ENCODE measurements around the gene SECISBP2L. TPM values are rescaled to one million over a fixed set of nuclear protein-coding genes. Genes with fewer than 3 reads are reported as not detected.

Gene SECISBP2L
- total RNA-seq, 1 experiment from 2014 or later, result 40.5 TPM

- Histone ChIP-seq H3K27me3 (ENCODE audit: control insufficient read depth, insufficient read depth, low read length) (no peaks in the 10 kb centered on the region), H3K27ac (ENCODE audit: low read length) (peak overlapping the region; percentile 95), H3K4me3 (ENCODE audit: low read depth in 2 of 2, low read length in 2 of 2) (peak overlapping the region; percentile 78 to 98), H3K4me1 (ENCODE audit: control insufficient read depth, insufficient read depth, low read length) (peaks cover 13% of the 10 kb centered on the region), H3K9me3 (ENCODE audit: control insufficient read depth, insufficient read depth, low read depth, low read length) (no peaks in the 10 kb centered on the region), H3K36me3 (ENCODE audit: control insufficient read depth, insufficient read depth, low read length) (peaks cover 10% of the 10 kb centered on the region; the same call in 1 of the 2 replicates)
- BruUV-seq (replicated peaks), result TSS peak; percentile 75
- intact Hi-C loops (cut with micrococcal nuclease; ENCODE audit: unreplicated experiment), result no loop called here
- ATAC-seq, result no peak
- in situ Hi-C loops (cut with HindIII; ENCODE audit: low pct_unique_long_range_greater_than_20kb, low sequenced_read_pairs), result no loop called here
- TF ChIP-seq, protein P1, sequence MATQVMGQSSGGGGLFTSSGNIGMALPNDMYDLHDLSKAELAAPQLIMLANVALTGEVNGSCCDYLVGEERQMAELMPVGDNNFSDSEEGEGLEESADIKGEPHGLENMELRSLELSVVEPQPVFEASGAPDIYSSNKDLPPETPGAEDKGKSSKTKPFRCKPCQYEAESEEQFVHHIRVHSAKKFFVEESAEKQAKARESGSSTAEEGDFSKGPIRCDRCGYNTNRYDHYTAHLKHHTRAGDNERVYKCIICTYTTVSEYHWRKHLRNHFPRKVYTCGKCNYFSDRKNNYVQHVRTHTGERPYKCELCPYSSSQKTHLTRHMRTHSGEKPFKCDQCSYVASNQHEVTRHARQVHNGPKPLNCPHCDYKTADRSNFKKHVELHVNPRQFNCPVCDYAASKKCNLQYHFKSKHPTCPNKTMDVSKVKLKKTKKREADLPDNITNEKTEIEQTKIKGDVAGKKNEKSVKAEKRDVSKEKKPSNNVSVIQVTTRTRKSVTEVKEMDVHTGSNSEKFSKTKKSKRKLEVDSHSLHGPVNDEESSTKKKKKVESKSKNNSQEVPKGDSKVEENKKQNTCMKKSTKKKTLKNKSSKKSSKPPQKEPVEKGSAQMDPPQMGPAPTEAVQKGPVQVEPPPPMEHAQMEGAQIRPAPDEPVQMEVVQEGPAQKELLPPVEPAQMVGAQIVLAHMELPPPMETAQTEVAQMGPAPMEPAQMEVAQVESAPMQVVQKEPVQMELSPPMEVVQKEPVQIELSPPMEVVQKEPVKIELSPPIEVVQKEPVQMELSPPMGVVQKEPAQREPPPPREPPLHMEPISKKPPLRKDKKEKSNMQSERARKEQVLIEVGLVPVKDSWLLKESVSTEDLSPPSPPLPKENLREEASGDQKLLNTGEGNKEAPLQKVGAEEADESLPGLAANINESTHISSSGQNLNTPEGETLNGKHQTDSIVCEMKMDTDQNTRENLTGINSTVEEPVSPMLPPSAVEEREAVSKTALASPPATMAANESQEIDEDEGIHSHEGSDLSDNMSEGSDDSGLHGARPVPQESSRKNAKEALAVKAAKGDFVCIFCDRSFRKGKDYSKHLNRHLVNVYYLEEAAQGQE (IDR thresholded peaks at IDR 0.05; ENCODE audit: insufficient read depth in 1 of 2, low read depth in 2 of 2, low read length in 1 of 2), result no peak
- no peak for TF ChIP-seq POLR2AphosphoS5 (IDR thresholded peaks at IDR 0.05; ENCODE audit: low read depth, low read length)
- TF ChIP-seq TCF7L2 (IDR thresholded peaks at IDR 0.05; ENCODE audit: low read depth, low read length), result no peak
- TF ChIP-seq SIN3A (IDR thresholded peaks at IDR 0.05; ENCODE audit: borderline replicate concordance, insufficient read depth, low read depth, low read length), result no peak
- no peak for TF ChIP-seq CTCF (IDR thresholded peaks at IDR 0.05)
- ChIA-PET POLR2A (interaction anchor here (0.6 kb wide), 1 partner anchor 17 kb away, joined by 3 read pairs; no protein-coding TSS in a partner anchor), CTCF (interaction anchor here (0.6 kb wide), 1 partner anchor 69 kb away, joined by 3 read pairs; no protein-coding TSS in a partner anchor)
- DNase-seq (ENCODE audit: low read depth, low spot score), result no peak
These were observed 1.3 kb downstream of the SECISBP2L start for GRCh38 chr15:49044766-49045606.

DNA sequence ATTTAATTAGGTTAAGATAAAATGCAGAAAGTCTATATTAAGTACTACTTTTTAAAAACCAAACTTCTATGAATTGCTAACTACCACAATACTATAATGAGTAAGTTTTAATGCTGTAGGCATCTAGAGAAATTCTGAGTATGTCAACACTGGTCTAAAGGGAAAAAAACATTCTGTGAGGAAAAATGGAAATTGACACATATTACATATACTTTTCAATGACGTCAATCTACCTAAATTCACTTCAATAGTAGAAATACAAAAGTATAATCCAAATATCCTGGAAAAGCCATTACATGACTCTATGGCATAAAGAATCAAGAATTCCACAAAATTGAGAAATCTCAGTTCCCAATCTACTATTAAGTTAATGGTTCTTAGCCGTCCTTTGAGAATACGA is 2.2 kb downstream of the SECISBP2L start:
- ATAC-seq (no peak), DNase-seq (ENCODE audit: low read depth, low spot score) (no peak)
- Histone ChIP-seq H3K27ac (ENCODE audit: low read length) (peak overlapping the region; percentile 95; the same call in 1 of the 2 replicates), H3K27me3 (ENCODE audit: control insufficient read depth, insufficient read depth, low read length) (no peaks in the 10 kb centered on the region), H3K9me3 (ENCODE audit: control insufficient read depth, insufficient read depth, low read depth, low read length) (no peaks in the 10 kb centered on the region), H3K36me3 (ENCODE audit: control insufficient read depth, insufficient read depth, low read length) (peaks cover 10% of the 10 kb centered on the region; the same call in 1 of the 2 replicates), H3K4me1 (ENCODE audit: control insufficient read depth, insufficient read depth, low read length) (peaks cover 13% of the 10 kb centered on the region), H3K4me3 (ENCODE audit: low read depth in 2 of 2, low read length in 2 of 2) (peak overlapping the region in 1 of 2 experiments; percentile 98; a peak in 2 of 4 replicates)
- ChIA-PET POLR2A (no interaction called here), CTCF (no interaction called here)
- intact Hi-C loops (cut with micrococcal nuclease; ENCODE audit: unreplicated experiment), result no loop called here
- in situ Hi-C loops (cut with HindIII; ENCODE audit: low pct_unique_long_range_greater_than_20kb, low sequenced_read_pairs), result no loop called here
- TF ChIP-seq, protein P1 (IDR thresholded peaks at IDR 0.05; ENCODE audit: insufficient read depth in 1 of 2, low read depth in 2 of 2, low read length in 1 of 2), result no peak
- TF ChIP-seq TCF7L2 (IDR thresholded peaks at IDR 0.05; ENCODE audit: low read depth, low read length), result no peak
- TF ChIP-seq POLR2AphosphoS5 (IDR thresholded peaks at IDR 0.05; ENCODE audit: low read depth, low read length), result no peak
- TF ChIP-seq CTCF (IDR thresholded peaks at IDR 0.05), result no peak
- TF ChIP-seq SIN3A (IDR thresholded peaks at IDR 0.05; ENCODE audit: borderline replicate concordance, insufficient read depth, low read depth, low read length), result no peak
- no TSS peak for BruUV-seq (replicated peaks)
